ENCODE data around the gene EHMT1.
"Not testable (repeated sequence)": the region's sequence is repeated elsewhere in the genome, so short reads cannot be mapped to it uniquely, and the experiment has no call there.

EHMT1 gene

GRCh38 chr9:137619240-137620047 lies 639 bp downstream of the EHMT1 start:
- DNase-seq, result no peak

DNA sequence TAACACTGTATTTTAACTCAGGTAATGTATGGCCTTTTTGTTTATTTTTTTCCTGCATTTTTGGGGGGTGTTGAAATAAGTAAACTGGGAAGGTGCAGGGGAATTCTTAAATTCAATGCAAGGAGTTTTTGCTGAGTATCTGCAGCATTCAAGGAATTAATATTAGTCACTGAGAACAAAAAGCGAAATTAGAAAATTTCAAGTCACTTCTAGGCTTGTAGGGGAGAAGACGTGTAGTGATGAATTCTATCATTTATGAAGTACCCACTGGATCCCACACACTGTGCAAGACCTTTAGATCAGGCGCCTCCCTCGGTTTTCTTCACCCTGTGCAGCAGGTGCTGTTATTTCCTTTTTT lies 1.2 kb downstream of the EHMT1 start:
- DNase-seq, result no peak

DNA sequence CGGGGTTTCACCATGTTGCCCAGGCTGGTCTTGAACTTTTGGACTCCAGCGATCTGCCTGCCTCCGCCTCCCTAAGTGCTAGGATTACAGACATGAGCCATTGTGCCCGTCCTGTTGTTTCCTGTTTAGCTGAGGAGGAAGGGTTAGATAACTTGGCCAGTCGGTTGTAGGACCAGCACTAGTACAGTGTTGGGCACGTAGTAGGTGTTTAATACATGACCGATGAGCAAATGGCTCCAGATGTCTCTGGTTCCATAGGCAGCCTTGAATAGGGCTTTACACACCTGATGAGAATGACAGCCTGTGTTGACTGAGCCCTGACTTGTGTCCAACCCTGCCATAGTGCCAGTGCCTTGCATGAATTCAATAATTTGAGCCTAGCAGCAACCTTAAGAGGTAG lies 1.8 kb downstream of the EHMT1 start:
- no peak for DNase-seq

DNA sequence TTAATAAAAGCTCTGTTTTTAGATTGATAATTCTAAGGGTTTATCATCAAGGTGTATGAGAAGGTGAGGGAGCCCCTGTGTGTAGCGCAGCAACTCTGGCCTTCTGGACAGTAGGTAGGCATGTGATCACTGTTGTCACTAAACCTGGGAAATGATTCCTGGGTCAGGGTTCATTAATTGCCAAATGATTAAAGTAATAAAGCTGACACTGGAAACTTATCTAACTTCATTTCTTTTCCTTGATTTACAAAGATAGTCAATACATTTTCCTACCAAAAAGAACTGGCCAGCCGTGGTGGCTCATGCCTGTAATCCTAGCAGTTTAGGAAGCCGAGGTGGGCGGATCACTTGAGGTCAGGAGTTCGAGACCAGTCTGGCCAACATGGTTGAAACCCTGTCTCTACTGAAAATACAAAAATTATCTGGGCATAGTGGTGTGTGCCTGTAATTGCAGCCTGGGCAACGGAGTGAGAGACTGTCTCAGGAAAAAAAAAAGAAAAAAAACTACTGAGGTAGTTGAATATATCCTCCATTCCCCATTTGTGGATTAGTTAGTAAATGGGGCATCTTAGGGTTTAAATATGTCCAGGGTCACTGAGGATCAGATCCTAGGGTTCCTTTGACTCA lies 2.4 kb downstream of the EHMT1 start:
- no peak for DNase-seq

- not testable (repeated sequence) for DNase-seq
Observed at GRCh38 chr9:137622211-137622610, 3.4 kb downstream of the EHMT1 start.

DNA sequence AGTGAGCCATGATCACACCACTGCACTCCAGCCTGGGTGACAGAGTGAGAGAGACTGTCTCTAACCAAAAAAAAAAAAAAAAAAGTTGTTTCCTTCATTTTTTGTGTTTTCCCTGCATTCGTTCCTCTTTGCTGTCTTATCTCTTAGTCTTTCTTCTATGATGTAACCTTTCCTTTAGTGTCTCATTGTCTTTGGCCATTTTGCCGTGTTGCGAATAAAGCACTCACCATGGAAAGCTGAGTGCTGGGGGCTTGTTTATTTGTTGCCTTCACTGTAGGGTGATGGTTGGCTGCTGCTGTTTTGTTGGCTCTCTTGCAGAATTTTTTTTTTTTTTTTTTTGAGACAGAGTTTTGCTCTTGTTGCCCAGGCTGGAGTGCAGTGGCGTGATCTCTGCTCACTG lies 7.7 kb downstream of the EHMT1 start:
- no peak for DNase-seq

DNA sequence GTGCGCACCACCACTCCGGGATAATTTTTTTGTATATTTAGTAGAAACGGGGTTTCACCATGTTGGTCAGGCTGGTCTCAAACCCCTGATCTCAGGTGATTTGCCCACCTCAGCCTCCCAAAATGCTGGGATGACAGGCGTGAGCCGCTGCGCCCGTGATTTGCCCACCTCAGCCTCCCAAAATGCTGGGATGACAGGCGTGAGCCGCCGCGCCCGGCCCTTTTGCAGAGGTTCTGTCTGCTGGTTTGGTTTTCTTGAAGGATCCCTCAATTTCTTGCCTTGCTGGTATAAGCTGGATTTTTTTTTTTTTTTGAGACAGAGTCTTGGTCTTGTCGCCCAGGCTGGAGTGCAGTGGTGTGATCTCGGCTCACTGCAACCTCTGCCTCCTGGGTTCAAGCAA lies 8.6 kb downstream of the EHMT1 start:
- DNase-seq, result not testable (repeated sequence)

- DNase-seq, result no peak
Observed at GRCh38 chr9:137630126-137630525, 11.3 kb downstream of the EHMT1 start.

GRCh38 chr9:137630679-137631078 lies 11.9 kb downstream of the EHMT1 start:
- no peak for DNase-seq

- DNase-seq, result no peak
Observed at GRCh38 chr9:137631345-137632229, 12.8 kb downstream of the EHMT1 start.

DNA sequence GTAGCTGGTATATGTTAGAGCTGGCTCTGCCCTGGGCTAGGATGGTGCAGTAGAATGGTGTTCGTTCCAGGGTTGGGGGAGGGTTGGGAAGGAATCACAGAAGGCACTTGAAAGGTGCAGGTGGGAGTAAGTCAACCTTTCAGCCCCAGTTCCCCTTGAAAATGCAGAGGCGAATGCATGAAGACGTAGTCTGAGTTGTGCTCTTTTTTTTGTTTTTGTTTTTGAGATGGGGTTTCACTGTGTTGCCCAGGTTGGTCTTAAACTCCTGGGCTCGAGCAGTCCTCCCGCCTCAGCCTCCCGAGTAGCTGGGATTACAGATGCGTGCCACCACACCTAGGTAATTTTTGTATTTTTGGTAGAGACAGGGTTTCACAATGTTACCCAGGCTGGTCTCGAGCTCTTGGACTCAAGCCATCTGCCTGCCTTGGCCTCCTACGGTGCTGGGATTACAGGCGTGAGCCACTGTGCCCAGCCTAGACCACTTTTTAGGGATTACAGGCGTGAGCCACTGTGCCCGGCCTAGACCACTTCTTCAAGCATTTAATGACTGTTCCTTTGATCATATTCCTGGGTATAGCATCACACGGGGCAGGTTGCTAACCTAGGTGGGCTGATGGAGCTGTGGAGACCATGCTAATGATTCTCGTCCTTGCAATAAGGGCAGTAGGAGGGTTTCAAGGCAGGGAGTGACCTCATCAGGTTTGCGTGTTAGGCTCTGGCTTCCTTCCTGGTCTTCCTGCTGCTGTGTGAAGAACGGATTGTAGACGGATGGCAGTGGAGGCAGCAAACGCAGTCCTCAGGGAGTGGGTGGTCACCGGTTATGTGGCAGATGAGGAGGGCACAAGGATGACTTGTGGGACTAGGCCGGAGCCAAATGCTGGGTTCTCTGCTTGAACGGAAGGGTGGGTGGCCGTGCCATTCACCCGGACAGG lies 13.7 kb downstream of the EHMT1 start:
- DNase-seq, result no peak

DNA sequence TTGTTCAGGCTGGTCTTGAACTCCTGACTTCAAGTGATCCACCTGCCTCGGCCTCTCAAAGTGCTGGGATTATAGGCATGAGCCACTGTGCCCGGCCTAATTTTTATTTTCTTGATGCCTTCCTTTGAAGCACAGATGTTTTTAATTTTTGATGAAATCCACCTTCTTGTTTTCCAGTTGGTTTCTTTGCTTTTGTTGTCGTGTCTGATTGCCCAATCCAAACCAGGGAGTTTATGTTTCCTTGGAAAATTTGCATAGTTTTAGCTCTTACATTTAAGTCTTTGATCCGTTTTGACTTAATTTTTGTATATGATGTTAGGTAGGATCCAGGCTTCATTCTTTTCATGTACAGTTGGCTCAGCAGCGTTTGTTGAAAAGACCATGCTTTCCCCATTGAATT lies 15.2 kb downstream of the EHMT1 start:
- DNase-seq, result no peak

- DNase-seq, result no peak
Observed at GRCh38 chr9:137638680-137639079, 19.9 kb downstream of the EHMT1 start.

- DNase-seq, result no peak
Observed at GRCh38 chr9:137639303-137640051, 20.7 kb downstream of the EHMT1 start.

GRCh38 chr9:137640862-137641261 lies 22.1 kb downstream of the EHMT1 start:
- DNase-seq, result no peak

DNA sequence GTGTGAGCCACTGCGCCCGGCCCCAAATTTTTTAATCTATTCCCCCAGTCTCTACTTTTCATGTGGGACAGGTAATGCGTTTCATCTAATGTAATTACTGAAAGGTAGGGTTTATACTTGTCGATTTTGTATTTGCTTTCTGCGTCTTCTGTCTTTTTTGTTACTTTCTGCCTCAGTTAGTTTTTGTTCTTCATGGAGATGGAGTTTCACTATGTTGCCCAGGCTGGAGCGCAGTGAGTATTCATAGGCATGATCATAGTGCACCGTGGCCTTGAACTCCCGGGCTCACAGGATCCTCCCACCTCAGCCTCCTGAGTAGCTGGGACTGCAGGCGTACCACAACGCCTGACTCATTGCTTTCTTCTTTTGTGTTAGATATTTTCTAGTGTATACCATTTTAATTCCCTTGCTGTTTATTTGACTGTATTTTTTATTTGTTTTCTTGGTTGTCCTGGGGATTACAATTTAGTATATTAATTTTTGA lies 23.4 kb downstream of the EHMT1 start:
- no peak for DNase-seq

- DNase-seq, result no peak
Observed at GRCh38 chr9:137642892-137643291, 24.1 kb downstream of the EHMT1 start.

DNA sequence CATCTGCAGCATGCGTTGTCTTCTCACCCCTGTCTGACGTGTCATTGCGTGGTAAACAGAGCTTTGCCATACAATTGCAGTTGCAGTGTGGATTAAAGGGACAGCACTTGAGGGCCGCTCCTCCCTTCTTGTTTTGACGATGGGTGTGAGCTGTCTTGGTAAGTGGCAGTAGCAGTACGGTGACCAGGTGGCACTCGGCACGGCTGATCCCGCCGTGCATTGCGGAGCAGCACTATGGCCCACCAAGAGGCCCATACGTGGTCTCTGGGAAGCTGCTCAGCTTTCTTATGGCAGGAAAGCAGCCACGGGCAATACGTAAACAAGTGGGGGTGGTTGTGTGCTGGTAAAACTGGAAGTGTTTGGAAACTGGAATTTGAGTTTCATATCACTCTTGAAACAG lies 25.1 kb downstream of the EHMT1 start:
- DNase-seq, result no peak

GRCh38 chr9:137645211-137645610 lies 26.4 kb downstream of the EHMT1 start:
- peak; percentile 87 for DNase-seq

GRCh38 chr9:137646341-137646740 lies 27.5 kb downstream of the EHMT1 start:
- no peak for DNase-seq

DNA sequence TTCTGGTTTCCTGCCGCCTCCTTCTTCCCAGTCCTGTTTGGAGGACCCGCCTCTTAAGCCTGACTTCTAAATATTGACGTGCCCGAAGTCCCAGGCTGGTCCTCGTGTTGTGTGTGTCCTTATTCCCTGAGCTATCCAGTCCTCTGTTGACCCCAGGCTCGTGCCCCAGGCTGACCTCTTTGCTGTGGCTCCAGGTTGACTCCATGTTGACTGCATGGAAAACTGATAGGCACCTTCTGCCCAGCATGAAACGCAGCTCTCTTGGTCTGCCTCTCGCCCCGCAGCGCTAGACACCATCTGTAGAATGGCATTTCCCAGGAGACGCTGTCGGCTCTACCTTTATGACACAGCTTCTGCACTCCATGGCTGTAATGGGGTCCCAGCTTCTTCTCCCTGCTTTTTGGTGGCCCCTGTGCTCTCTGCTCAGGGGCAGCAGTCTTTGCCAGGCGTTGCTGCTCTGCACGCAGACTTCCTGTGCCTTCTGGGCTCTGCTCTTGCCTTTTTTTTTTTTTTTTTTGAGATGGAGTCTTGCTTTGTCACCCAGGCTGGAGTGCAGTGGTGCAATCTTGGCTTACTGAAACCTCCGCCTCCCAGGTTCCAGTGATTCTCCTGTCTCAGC lies 28.4 kb downstream of the EHMT1 start:
- no peak for DNase-seq
